Jurkat, Clone E6-1 (cell line): Measurements from ENCODE around the gene GXYLT2. TPM values are rescaled to one million over a fixed set of nuclear protein-coding genes. Genes with fewer than 3 reads are reported as not detected.
A peak's percentile ranks its signal among the peaks of the same experiment; 100 is the strongest.

Experiments used
- DNase-seq: peaks from one replicate; pipeline ENCODE4 v3.0.0-alpha.2; 2011; ENCODE audit warnings: low read depth, low spot score
- H3K4me3 ChIP-seq: 2 replicates; pipeline ENCODE4 v1.5.1; 2011; ENCODE audit warnings: mild to moderate bottlenecking, low read length, control low read depth, moderate library complexity
- polyA plus RNA-seq: library from polyadenylated mRNA; unstranded; fragments of >200 nt; gene quantifications from one replicate; pipeline ENCODE4 v1.2.1, GENCODE V29; 2012; ENCODE audit warnings: missing spikeins; ENCODE audit not compliant: insufficient read length, insufficient read depth

The GXYLT2 gene
- polyA plus RNA-seq = 26.9 TPM

DNA sequence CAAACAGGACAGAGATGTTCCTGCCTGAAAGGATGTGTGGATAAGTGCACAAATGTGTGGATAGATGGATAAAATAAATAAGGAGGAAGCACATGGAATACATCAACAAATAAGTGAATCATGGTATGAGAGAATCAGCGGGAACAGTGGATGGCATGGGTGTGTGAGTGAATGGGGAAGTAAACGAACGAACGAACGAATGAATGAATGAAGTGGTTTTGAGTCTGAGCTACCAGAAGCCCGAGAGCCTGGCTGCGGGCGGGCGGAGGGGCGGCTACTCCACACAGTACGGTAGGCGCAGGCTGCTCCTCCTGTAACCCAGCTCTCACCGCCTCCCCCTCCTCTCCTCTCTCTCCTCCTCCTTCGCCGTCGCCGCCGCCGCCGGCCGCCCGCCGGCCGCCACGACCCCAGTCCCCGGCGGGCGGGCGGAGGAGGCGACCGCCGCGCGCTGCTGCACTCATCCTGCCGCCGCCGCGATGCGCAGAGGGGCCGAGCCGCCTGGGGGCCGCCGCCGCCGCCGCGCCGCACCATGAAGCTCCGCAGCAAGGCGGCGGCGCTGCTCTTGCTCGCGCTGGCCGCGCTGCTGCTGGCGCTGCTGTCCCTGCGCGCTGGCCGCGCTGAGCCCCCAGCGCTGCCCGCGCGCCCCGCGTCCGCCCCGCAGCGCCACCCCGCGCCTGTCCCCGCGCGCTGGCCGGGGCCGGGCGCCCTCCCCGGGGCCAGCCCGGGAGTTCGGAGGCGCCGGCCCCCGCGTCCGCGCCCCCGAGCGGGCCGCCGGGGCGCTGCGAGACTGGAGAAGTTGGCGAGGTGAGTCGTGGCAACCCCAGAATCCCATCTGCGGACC, at the start of gene GXYLT2:
TSS of gene GXYLT2 (plus strand) at position 342 of the 841 bp plus-strand sequence. CDS start at position 530, 188 bp downstream.
- DNase-seq = peak; percentile 73
- H3K4me3 ChIP-seq = peak within 1 kb of the TSS; percentile 67

DNA sequence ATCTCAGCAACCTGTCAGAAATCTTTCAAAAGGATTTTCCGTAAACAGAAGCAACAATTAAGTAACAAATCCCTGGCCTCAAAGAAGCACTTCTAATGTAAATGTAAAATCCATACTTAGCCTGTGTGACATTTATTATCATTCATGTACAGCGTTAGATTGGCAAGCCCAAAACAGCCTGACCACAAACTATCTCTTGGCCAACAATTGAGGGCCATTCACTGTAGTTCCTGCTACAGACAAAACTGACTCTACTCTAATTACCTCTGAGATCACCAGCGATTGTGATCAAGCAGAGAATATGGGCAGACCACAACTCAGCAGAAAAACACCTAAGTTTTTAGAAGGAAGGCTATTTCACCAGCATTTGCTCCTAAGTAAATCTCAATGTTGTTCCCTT, 48.8 kb upstream of the GXYLT2 start:
- H3K4me3 ChIP-seq = no peak overlapping the region
- DNase-seq = no peak

- no peak for DNase-seq
- no peak overlapping the region for H3K4me3 ChIP-seq
Measured at GRCh38 chr3:72844436-72844993, 43.3 kb upstream of the GXYLT2 start.

DNA sequence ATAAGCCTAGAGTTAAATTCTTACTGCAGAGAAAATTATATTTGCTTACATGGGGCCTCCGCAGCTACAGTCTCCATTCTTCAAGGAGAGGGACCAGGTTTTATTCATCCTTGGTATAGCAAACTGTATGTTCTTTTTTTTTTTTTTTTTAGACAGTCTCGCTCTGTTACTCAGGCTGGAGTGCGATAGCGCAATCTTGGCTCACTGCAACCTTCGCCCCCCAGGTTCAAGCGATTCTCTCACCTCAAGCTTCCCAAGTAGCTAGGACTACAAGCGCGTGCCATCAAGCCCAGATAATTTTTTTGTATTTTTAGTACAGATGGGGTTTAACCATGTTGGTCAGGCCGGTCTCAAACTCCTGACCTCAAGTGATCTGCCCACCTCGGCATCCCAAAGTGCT, 41.7 kb upstream of the GXYLT2 start:
- no peak for DNase-seq
- H3K4me3 ChIP-seq = peak overlapping the region; percentile 100

DNA sequence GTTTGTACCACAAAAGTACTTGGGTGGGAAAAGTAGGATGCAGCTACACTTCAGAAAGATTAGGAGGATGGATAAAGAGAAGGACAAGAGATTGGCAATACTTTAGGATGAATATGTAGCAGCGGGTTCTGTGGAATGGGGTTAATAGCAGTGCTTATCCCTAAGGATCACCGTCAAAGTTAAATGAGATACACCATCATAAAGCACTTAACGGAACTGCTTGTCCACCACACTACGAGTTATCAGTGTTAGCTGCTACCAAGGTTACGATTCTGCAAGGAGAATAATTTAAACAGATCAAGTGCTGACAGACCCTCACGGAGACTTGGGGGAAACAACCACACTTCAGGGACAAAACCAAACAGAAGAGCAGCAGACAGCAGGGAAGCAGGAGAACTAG, 40.6 kb upstream of the GXYLT2 start:
- DNase-seq = no peak
- H3K4me3 ChIP-seq = peak overlapping the region; percentile 100

GRCh38 chr3:72847751-72848702, 39.8 kb upstream of the GXYLT2 start, which contains the start of gene SHQ1:
Gene SHQ1 (minus strand): TSS chr3:72848445. CDS start chr3:72848340, 105 bp downstream.
- peak within 1 kb of the TSS; percentile 100 for H3K4me3 ChIP-seq
- DNase-seq = peak; percentile 97

GRCh38 chr3:72848703-72849081, 39.2 kb upstream of the GXYLT2 start:
- peak; percentile 99 for DNase-seq
- peak overlapping the region; percentile 100 for H3K4me3 ChIP-seq

DNA sequence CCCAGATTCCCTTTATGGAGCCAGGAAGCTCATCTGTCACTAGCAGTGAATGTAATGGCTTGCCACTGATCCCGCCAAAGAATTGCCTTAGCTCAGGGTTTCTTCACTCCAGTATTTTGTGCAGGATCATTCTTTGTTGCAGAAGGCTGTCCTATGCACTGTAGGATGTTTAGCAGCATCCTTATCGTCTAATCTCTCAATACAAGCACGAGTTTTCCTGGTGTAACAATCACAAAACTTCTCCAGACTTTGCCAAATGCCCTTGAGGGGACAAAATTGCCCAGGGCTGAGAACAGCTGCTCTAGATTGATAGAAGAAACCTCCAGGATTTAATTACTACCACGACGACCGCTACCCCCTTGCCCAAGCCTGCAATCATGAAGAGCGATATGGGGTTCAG, 32.8 kb upstream of the GXYLT2 start:
- no peak overlapping the region for H3K4me3 ChIP-seq
- DNase-seq = no peak

- no peak for DNase-seq
Measured at GRCh38 chr3:72860053-72860452, 27.8 kb upstream of the GXYLT2 start.

DNA sequence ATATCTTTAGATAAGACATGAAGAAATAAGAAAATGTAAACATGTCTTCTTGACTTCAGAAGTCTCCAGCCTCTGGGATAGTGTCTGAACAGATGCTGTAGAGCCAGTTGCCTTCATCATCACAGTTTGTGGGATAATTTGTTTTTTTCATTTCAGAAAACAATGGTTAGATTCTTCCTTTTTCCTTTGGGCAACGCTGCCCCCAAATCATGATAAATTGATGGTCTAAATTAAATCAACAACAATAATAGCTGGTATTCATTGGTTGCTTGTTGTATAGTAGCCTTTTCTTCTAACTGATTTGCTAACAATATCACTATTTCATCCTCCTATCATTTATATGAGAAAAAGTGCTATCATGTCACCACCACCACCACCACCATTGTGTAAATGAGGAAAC, 27.0 kb upstream of the GXYLT2 start:
- DNase-seq = no peak
- H3K4me3 ChIP-seq = no peak overlapping the region

More at GRCh38 chr3:72860053-72860452, 27.8 kb upstream of the GXYLT2 start:
- no peak overlapping the region for H3K4me3 ChIP-seq

DNA sequence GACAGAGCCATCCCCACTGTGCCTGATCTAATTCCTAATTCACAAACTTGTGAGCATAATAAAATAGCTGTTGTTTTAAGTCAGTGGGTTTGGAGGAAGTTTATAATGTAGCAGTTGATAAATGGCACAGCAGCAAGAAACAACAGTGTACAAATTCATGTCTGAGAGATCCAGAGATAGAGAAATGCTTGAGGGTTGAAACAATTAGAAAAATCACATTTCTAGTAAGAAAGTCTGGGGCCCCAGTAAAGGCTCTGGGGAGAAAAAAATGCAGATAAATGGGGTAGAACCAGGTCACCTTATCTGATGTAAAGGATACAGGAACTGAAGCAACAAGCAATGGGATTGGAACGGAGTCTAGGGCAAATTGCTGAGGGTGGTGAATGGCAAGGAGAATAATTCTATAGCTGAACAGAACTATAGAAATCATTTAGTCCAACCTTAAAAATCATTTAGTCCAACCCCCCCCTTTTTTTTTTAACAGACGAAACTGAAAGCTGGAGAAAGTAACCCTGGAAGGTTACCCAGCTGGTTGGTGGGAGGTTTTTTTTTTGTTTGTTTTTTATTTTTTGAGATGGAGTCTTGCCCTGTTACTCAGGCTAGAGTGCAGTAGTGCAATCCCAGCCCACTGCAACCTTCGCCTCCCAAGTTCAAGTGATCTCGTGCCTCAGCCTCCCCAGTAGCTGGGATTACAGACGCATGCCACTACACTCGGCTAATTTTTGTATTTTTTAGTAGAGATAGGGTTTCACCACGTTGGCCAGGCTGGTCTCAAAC, 25.3 kb upstream of the GXYLT2 start:
- H3K4me3 ChIP-seq = no peak overlapping the region
- DNase-seq = no peak

GRCh38 chr3:72872183-72872582, 15.7 kb upstream of the GXYLT2 start:
- no peak overlapping the region for H3K4me3 ChIP-seq
- no peak for DNase-seq

- H3K4me3 ChIP-seq = peak overlapping the region; percentile 67
- no peak for DNase-seq
Measured at GRCh38 chr3:72887343-72887704, 522 bp upstream of the GXYLT2 start.

DNA sequence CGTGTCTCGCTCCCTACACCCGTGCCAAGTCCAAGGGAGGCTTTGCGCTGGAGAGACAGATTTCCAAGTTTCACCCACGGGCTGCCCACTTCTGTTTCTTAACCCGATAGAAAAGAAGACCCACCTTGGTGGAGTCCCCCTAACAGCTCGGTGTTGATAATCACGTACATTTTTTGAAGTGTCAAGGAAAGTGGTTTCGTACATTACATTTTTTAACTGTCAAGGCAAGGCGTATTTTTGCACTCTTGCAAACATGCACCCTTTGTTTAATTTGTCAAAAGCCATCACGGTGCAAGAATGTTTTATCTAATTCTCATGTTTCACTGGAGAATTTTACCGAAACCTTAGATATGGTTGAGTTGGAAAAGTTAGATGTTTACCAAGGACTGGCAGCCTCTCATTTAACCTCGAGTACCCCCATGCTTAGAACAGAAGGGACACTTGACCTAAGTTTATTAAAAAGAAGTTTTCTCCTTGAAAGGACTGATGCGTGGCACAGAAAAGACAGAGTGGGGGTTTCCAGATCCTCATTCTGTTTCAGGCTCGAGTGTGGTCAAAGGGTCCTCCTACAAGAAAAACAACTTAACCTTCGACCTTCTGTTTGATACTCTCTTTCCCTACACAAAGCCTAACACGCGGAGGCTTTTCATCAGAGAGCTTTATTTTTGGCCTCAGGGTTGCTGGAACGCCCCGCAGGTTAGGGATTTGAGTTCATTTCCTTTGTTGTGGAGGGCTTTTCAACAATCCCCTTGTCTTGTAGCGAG, 882 bp downstream of the GXYLT2 start:
- H3K4me3 ChIP-seq = peak overlapping the region; percentile 67
- peak; percentile 80 for DNase-seq

- peak; percentile 45 for DNase-seq
- H3K4me3 ChIP-seq = peak overlapping the region; percentile 67
Measured at GRCh38 chr3:72889310-72890165, 1.7 kb downstream of the GXYLT2 start.

GRCh38 chr3:72890166-72890925, 2.5 kb downstream of the GXYLT2 start:
- peak overlapping the region; percentile 67 for H3K4me3 ChIP-seq
- no peak for DNase-seq
